Kidney glomerular epithelial cell (primary cell): ENCODE measurements around the gene EPB41L5.
A peak's percentile ranks its signal among the peaks of the same experiment; 100 is the strongest.
"Not testable (repeated sequence)": the region's sequence is repeated elsewhere in the genome, so short reads cannot be mapped to it uniquely, and the experiment has no call there.

Source experiments
- DNase-seq: peaks from one replicate; lab custom pipeline; 2025; lab: John Stamatoyannopoulos, UW

The EPB41L5 gene

GRCh38 chr2:120141300-120142069, 128.6 kb downstream of the EPB41L5 start:
- no peak for DNase-seq

DNA sequence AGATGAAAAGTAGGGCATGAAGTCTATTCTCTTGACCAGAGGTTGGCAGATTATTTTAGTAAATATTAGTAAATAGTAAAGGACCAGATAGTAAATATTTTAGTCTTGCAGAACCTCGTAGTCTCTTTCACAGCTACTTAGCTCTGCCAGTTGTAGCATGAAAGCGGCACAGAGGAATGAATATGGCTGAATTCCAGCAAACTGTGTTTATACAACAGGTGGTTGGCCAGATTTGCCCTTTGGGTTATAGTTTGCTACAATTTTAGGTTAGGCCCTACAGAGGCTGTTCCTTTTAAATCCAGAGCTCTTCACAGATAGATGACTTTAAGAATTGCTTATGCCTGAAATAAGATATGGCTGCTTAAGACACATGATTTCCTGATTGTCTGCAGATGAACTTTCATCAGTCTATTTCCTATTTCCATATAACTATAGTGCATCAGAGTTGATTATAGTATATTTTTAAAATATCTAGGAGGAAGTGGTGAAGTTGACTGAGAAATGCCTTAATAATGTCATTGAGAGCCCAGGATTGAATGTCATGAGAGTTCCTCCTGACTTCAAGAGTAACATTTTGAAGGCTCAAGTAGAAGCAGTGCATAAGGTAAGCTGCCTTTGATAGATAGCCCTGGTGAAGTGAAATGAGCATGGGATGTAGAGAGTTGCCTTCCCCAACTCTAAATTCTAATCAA, 129.8 kb downstream of the EPB41L5 start:
- DNase-seq, result no peak

- no peak for DNase-seq
Measured at GRCh38 chr2:120148229-120148628, 135.4 kb downstream of the EPB41L5 start.

DNA sequence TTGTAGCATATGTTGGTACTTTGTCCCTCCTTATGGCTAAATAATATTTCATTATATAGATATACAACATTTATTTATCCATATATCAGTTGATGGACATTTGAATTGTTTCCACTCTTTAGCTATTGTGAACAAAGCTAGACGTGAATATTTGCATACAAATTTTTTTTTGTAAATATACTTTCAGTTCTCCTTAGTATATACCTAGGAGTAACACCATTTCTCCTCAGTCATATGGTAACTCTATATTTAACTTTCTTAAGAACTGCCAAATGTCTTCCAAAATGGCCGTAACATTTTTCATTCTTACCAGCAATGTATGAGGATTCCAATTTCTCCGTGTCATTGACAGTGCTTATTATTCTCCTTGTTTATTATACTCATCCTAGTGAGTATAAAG, 135.8 kb downstream of the EPB41L5 start:
- no peak for DNase-seq

DNA sequence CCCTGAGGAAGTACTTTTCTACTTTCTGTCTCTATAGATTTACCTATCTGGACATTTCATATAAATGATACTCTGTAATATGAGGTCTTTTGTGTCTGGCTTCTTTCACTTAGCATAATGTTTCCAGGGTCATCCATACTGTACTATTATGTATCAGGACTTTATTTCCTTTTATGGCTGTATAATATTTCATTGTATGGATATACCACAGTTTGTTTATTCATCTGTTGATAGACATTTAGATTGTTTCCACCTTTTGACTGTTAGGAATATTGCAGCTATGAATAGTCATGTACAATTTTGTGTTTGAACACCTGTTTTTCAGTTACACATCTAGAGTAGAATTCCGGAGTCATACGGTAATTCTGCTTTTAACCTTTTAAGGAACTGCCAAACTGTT, 136.5 kb downstream of the EPB41L5 start:
- DNase-seq, result no peak

DNA sequence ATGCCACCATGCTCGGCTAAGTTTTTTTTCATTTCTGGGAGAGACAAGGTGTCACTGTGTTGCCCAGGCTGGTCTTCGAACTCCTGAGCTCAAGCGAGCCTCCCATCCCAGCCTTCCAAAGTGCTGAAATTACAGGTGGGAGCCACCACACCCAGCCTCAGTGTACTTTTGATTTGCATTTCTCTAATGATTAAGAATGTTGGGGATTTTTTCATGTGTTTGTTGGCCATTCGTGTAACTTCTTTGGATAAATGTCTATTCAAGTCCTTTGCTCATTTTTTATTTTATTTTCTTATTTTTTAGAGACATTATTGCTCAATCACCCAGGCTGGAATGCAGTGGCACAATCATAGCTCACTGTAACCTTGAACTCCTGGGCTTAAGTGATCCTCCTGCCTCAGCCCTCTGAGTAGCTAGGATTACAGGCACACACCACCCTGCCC, 137.2 kb downstream of the EPB41L5 start:
- no peak for DNase-seq

- DNase-seq, result no peak
Measured at GRCh38 chr2:120155308-120155707, 142.4 kb downstream of the EPB41L5 start.

GRCh38 chr2:120158658-120159057, 145.8 kb downstream of the EPB41L5 start:
- not testable (repeated sequence) for DNase-seq

DNA sequence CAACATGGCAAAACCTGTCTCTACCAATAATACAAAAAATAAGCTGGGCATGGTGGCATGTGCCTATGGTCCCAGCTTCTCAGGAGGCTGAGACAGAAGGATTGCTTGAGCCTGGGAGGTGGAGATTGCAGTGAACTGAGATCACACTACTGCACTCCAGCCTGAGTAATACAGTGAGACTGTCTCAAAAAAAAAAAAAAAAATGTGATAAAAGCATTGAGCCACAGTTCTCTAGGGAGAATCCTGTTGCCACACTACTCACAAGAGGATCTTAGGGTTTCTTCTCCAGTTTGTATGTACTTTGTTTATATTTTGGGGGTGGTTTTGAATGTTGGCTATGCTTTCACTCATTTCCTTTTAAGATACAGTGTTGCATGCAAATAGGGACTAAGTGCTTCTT, 148.3 kb downstream of the EPB41L5 start:
- no peak for DNase-seq

DNA sequence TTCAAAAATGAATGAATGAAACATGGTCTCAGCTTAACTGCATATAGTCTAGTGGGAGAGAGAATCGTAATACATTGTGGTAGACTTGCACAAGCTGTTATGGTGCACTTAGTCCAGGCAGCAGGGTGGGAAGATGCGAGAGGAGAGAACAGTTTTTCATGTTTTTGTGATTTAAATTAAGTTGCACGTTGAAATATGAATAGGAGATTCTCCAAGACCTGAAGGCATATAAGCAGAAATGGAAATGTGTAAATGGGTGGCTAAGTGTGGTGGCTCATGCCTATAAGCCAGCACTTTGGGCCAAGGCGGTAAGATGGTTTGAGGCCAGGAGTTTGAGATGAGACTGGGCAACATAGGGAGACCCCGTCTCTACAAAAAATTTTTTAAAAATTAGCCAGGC, 149.8 kb downstream of the EPB41L5 start:
- no peak for DNase-seq

DNA sequence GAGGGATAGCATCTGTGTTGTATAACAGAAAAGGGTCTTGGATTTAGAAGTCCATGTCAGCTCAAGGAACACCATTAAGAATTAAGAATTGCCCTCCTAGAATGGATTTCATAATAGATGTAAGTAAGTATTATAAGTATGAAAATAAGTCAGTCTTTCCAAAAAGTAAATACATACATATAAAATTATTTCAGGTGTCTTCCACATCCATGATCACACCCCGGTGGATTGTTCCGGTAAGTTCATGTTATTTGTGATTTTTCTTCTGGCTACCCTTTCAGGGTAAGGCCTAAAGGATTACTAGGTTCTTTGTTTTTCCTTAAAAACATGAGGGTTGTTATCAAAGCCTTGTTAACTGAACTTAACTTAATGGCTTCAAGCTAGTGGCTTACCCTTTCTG, 154.4 kb downstream of the EPB41L5 start:
- DNase-seq, result no peak

DNA sequence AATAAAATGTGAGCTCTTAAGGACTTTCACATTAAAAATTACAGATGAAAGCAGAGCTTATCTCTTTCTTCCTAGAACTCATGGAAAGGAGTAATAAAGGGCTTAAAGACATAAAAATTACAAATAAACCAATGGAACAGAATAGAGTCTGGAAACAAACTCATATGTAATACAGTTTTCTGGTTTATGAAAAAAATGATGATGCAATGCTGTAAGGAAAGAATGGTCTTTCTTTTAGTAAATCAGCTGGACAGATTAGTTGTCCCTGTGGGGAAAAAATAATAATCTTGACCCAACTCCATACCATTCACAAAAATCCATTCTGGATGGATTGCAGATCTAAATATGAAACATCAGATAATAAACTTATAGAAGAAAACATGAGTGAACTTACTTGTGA, 156.1 kb downstream of the EPB41L5 start:
- DNase-seq, result no peak

DNA sequence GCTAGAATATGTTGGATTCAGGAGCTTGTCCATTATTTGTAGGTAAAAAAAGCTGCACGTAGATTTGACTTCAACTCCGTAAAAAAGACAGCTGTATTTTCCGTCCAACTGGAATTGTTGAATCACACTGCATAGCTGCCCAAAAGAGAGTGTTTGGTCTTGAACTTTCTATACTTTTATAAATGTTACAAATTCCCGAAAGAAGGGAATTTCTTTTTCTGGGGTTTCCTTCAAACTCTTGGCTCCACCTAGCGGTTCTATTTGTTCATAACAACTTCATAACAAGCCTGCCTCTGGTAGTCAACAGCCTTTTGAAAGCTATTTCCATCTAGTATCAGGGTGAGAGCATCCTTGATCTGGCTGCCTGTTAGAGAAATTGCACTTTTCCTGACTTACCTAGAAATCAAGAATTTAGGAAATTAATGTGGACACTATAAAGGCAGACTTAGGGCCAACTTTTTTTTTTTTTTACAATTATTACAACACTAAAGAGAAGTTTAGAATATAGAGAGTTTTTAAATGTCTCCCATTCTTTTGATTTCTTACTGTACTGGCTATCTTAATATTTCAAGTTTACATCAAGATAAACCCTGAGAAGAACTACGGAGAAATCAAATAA, 162.2 kb downstream of the EPB41L5 start:
- peak; percentile 47 for DNase-seq

- DNase-seq, result no peak
Measured at GRCh38 chr2:120176526-120176925, 163.6 kb downstream of the EPB41L5 start.

DNA sequence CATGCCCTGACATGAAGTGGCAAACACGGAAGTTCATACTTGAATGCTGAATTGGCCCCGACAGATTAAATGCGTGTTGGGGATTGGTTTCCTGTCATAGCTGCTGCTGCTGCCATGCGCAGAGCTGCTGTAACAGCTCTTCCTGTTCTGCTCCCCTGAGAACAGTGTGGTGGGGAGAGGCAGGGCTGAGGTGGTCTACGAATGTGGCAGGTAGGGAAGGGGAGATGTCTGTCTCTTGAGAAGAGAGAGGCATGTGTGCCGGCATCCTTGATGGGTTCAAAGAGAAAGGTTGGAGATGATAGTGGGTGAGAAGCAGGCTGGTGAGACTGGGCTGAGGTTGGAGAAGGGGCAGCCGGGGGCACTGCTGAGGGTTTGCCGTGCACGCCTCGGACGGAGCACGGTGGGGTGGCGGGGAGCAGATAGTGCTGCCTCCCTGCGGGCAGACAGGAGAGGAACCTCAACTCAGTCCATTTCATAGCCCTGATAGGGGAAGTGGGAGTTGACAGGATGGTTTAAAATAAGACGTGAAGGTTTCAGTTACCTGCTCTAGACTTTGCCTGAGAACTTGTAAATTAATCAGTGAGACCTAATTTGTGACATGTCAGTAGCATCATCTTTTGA, 164.2 kb downstream of the EPB41L5 start:
- no peak for DNase-seq

DNA sequence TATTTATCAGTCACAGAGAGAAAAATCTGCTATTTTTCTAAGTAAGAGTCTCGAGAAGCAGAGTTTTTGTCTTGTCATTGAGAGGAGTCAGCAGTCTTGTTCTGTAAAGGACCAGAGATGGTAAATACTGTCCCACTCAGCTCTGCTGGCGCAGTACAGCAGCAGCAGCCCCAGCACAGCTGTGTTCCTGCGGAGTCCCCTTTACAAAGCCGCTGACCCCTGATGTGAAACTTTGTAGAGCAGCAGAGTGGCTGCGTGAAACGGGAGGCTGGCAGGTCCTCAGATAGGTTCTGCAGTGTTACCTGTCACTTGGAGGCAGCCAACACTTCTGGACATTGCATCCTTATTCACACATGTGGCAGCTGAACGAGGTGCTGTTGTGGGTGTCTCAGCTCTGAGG, 165.1 kb downstream of the EPB41L5 start:
- no peak for DNase-seq

GRCh38 chr2:120179396-120179795, 166.5 kb downstream of the EPB41L5 start:
- DNase-seq, result no peak

GRCh38 chr2:120180066-120180465, 167.2 kb downstream of the EPB41L5 start:
- DNase-seq, result no peak

DNA sequence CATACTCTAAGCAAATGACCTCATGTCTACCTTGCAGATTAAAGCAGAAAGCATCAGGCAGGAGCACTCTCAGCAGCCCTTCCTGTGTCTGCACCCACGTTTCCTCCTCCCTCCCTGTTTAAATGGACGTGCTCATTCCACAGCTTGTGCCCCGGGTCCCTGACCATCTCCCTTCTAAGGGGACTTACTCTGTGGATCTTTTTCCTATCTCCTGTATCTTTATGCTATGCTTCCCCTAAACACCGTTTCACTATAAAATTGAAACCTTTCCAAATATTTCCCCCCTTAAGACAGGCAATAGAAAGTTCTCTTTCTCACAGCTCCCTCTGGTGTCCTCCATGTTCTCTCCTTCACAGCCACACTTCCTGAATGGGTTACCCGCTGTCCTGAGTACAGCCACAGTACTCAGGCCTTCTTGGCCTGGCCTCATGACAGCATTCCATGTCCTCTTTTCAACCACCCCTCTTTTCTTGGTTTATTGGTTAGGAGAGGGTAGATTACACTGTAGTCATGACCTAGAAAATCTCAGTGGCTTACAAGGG, 169.2 kb downstream of the EPB41L5 start:
- no peak for DNase-seq

- DNase-seq, result no peak
Measured at GRCh38 chr2:120189189-120189588, 176.3 kb downstream of the EPB41L5 start.

DNA sequence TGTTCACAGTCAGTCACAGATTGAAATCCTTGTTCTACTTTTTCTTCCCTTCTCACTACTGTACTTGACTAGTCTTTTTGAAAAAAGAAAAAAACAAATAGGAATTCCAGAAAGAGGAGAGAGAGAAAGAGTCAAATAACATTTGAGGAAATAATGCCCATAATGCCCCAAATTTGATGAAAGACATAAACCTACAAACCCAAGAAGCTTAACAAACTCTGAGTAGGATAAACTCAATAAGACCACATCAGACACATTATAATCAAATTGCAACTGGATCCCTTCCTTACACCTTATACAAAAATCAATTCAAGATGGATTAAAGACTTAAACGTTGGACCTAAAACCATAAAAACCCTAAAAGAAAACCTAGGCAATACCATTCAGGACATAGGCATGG, 179.4 kb downstream of the EPB41L5 start:
- no peak for DNase-seq

DNA sequence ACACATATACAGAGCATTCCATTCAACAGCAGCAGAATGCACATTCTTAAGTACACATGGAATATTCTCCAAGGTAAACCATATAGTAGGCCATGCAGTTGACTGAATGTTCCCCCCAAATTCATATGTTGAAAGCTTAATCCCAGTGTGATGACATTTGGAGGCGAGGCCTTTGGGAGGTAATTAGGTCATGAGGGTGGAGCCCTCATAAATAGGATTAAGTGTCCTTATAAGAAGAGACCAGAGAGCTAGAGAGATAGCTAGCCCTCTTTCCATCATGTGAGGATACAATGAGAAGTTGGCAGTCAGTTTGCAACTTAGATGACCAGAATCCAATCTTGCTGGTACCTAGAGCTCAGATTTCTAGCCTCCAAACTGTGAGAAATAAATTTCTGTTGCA, 182.7 kb downstream of the EPB41L5 start:
- no peak for DNase-seq
